HepG2 (cell line): ENCODE measurements around the gene CDIP1. TPM values are rescaled to one million over a fixed set of nuclear protein-coding genes. Genes with fewer than 3 reads are reported as not detected.

Experiments
- AKNA ChIP-seq: sonication (generic); formaldehyde crosslinking; IDR thresholded peaks from 2 replicates; pipeline ENCODE4 v1.4.0; 2020; ENCODE audit warnings: missing genetic modification reagents, borderline replicate concordance
- CENPBD1 ChIP-seq: sonication (generic); formaldehyde crosslinking; IDR thresholded peaks from 2 replicates; pipeline ENCODE4 v1.8.0; 2022; ENCODE audit warnings: missing genetic modification reagents, low read depth, mild to moderate bottlenecking, borderline replicate concordance
- ELF1 ChIP-seq: sonication (generic); formaldehyde crosslinking; IDR thresholded peaks from 2 replicates; pipeline ENCODE4 v1.4.0; 2020; ENCODE audit warnings: missing genetic modification reagents
- MNT ChIP-seq: fragments of 450-650 bp; IDR thresholded peaks from 2 replicates; pipeline ENCODE4 v1.6.1; 2016
- SPEN ChIP-seq: sonication (generic); formaldehyde crosslinking; IDR thresholded peaks from 2 replicates; pipeline ENCODE4 v1.5.1; 2020; ENCODE audit warnings: low read depth, mild to moderate bottlenecking, missing genetic modification reagents
- U2AF1 ChIP-seq: fragments of 200-400 bp; formaldehyde crosslinking; optimal IDR thresholded peaks from 2 replicates; pipeline ENCODE3; 2017; ENCODE audit warnings: mild to moderate bottlenecking, low read depth, low read length
- ZBTB20 ChIP-seq: sonication (generic); formaldehyde crosslinking; IDR thresholded peaks from 2 replicates; pipeline ENCODE4 v1.8.1; 2023; ENCODE audit warnings: missing genetic modification reagents, low read depth, mild to moderate bottlenecking, borderline replicate concordance
- ZNF574 ChIP-seq: sonication (generic); formaldehyde crosslinking; IDR thresholded peaks from 2 replicates; pipeline ENCODE4 v1.4.0; 2020; ENCODE audit warnings: missing genetic modification reagents
- ZNF713 ChIP-seq: sonication (generic); formaldehyde crosslinking; IDR thresholded peaks from 2 replicates; pipeline ENCODE4 v1.4.0; 2020; ENCODE audit warnings: mild to moderate bottlenecking, missing genetic modification reagents
- ZNF788 ChIP-seq: sonication (generic); formaldehyde crosslinking; IDR thresholded peaks from 2 replicates; pipeline ENCODE4 v1.5.0; 2020; ENCODE audit warnings: mild to moderate bottlenecking, missing genetic modification reagents, borderline replicate concordance
- polyA plus RNA-seq, 8 experiments: library from polyadenylated mRNA; depleted of rRNA in 3 of 8; stranded (reverse) in 7 of 8; unstranded in 1 of 8; fragments of >200 nt; fragmentation: Illumina TruSeq in 4 of 8; extraction: Trizol in 4 of 8; gene quantifications; 2 replicates each; pipeline versions ENCODE4 v1.2.1 to v1.2.3, GENCODE V29; 2011 to 2016; ENCODE audit warnings: low read depth in 4 of 8, missing spikeins in 1 of 8, mixed read lengths in 1 of 8; ENCODE audit not compliant: insufficient read depth in 1 of 8
- total RNA-seq, 5 experiments: library from RNA; depleted of rRNA; stranded (reverse); fragments of >200 nt; fragmentation: Illumina TruSeq; extraction: Trizol; gene quantifications; 2 replicates each; pipeline ENCODE4 v1.2.3, GENCODE V29; 2016; ENCODE audit warnings: low read depth in 1 of 5

CDIP1 gene
- total and polyA plus RNA-seq, 2 of the 13 experiments (the other 11 are each of a cell fraction or from before 2014, with no cell fraction given), result 31.2 to 56.7 TPM

GRCh38 chr16:4538350-4539235 is at the start of gene CDIP1 (continued):
- peak; percentile 90 for TF ChIP-seq MNT
- peak; percentile 99 for TF ChIP-seq SPEN (CRISPR knock-in tag)
- peak; percentile 99; the same call in 1 of the 2 replicates for TF ChIP-seq CENPBD1
- TF ChIP-seq ZNF713 (CRISPR knock-in tag), result peak; percentile 95
- TF ChIP-seq AKNA (CRISPR knock-in tag), result peak; percentile 98; the same call in 1 of the 2 replicates
- TF ChIP-seq ELF1 (CRISPR knock-in tag), result peak; percentile 63; the same call in 1 of the 2 replicates
- peak; percentile 94 for TF ChIP-seq ZNF574 (CRISPR knock-in tag)
- peak; percentile 99; the same call in 1 of the 2 replicates for TF ChIP-seq ZBTB20 (CRISPR knock-in tag)
- TF ChIP-seq U2AF1, result peak; percentile 72
- peak; percentile 95 for TF ChIP-seq ZNF788 (CRISPR knock-in tag)
